22Rv1 (cell line): Measurements from ENCODE around the gene FOXP1.

Experiments
- ZFX ChIP-seq: fragments of 450-650 bp; IDR thresholded peaks from 2 replicates; pipeline ENCODE4 v1.6.1; 2017; ENCODE audit warnings: antibody characterized with exemption, borderline replicate concordance
- TF ChIP-seq, protein P1 (sequence below): fragments of 450-650 bp; IDR thresholded peaks from 2 replicates; pipeline ENCODE4 v1.5.1; 2017; ENCODE audit warnings: mild to moderate bottlenecking

- TF ChIP-seq, protein P1, sequence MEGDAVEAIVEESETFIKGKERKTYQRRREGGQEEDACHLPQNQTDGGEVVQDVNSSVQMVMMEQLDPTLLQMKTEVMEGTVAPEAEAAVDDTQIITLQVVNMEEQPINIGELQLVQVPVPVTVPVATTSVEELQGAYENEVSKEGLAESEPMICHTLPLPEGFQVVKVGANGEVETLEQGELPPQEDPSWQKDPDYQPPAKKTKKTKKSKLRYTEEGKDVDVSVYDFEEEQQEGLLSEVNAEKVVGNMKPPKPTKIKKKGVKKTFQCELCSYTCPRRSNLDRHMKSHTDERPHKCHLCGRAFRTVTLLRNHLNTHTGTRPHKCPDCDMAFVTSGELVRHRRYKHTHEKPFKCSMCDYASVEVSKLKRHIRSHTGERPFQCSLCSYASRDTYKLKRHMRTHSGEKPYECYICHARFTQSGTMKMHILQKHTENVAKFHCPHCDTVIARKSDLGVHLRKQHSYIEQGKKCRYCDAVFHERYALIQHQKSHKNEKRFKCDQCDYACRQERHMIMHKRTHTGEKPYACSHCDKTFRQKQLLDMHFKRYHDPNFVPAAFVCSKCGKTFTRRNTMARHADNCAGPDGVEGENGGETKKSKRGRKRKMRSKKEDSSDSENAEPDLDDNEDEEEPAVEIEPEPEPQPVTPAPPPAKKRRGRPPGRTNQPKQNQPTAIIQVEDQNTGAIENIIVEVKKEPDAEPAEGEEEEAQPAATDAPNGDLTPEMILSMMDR: no peak
- no peak for TF ChIP-seq ZFX
Measured at GRCh38 chr3:71570546-71570945, 13.0 kb downstream of the FOXP1 start.
